GM19025 (cell line): ENCODE data around the gene TPRG1.

Experiments
- ATAC-seq: cut with Tn5 transposase; IDR thresholded peaks from one replicate; pipeline ENCODE4 v1.9.1; 2021; ENCODE audit warnings: mild to moderate bottlenecking, low read depth, moderate library complexity; ENCODE audit not compliant: unreplicated experiment

Gene TPRG1

DNA sequence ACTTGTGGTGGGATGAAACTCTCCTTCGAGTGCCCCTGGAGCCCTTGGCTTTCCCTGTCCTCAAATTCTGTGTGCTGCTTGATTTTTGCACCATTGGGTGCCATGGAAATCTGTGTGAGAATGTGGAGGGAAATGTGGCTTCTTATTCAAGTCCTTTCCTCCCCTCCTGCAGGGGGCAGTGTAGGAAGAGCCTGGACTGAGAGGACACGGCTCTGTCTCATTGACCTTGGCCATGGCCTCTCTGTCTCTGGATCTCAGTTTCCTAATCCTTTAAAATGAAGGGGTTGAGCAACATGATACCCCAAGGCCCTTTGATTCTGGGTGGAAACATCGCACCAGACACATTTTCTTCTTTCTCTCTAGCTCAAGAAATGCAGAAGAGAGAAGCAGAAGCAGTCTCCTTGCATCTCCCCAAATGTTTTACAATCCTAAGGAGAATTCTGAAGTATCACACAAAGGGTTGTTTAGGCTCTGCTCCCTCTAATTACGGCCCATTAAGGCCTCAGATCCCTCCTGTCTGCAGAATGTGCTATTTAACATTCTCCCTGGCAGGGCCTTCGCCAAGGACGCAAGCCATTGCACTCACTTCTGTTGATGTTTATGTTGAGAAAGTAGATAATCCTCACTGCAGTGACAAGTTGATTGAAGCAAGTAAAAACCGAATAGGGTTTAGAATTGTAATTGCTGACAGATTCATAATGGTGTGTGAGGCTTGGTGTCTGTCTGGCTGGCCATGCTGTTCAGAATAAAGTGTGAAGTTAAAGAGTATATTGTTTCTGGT is 169.1 kb downstream of the TPRG1 start:
- ATAC-seq = no peak

DNA sequence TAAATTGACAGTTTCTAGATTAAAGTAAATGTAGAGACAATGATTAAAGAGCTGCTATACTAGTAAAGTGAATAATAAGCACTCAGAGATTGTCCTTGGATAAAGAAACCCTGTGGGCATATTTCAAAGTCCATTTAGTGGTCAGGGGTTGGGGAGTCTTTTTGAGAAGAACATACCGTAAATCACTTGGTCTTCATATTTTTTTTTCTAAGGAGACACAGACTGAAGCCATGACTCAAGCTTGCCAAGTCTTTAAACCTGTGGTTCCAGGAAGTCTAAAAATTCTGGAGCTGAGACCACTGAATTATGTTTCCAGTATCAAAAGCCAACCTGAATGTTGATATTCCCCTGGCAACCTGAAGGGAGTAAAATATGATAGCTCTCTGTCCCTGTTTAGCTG is 171.0 kb downstream of the TPRG1 start:
- ATAC-seq = no peak

DNA sequence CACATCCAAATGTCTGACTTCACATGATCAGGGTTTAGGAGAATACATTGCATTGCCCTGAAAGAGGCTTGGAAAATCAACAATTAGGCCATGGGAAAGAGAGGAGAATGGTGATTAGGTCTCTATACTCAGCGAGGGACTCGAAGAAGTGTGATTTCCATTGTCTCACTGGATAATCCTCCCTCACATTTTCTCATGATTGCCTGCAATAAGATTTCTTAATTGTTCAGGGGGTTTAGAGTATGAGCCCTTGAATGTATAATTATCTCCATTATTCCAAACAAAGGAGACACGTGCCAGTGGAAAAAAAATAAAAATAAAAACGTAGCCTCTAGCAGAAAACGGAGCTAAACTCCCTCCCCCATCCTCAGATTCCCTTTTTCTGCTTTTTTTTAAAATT is 173.2 kb downstream of the TPRG1 start:
- no peak for ATAC-seq

DNA sequence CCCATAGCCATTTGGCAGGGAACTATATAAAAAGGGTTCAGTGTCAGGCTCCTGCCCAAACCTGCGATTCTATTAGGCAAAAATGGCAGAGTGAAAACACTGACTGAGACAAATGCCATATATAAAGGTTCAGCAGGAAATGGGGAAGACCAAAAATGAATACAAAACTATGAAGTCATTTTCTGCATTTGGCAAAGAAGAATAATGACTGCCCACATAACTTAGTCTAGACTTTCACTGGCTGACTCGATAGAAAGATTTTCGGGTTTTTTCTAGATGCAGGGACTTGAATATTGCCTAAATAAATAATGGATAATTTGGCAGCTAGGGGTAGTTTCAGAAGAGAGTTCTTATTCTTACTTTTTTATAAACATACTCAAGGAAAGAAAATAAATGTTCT is 178.0 kb downstream of the TPRG1 start:
- ATAC-seq = no peak

DNA sequence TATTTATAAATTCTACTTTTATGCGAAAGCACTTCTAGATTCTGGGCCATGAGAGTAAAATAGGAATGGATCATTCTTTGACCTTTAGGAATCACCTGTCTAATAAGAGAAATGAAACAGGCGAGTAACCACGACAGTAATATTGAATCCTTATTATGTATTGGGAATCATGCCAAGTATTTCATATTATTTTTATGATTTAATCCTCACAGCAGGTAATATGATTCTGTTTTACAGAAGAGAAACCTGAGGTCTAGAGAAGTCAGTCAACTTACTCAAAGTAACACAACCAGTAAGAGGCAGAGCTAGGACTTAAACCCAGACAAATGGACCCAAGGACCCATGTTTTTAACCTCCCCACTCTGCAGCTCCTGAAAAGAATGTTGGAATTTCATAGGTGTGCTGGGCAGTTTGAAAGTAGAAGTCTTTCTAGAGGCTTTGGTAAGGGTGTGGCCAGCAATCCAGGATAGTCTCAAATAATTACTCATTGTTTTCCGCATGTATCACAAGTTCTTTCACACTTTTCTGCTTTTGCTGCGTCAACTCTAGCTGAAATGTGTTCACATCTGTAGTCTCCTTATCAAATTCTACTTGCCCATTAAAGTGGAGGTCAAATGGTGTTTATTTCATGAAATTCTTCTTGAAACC is 181.7 kb downstream of the TPRG1 start:
- no peak for ATAC-seq

DNA sequence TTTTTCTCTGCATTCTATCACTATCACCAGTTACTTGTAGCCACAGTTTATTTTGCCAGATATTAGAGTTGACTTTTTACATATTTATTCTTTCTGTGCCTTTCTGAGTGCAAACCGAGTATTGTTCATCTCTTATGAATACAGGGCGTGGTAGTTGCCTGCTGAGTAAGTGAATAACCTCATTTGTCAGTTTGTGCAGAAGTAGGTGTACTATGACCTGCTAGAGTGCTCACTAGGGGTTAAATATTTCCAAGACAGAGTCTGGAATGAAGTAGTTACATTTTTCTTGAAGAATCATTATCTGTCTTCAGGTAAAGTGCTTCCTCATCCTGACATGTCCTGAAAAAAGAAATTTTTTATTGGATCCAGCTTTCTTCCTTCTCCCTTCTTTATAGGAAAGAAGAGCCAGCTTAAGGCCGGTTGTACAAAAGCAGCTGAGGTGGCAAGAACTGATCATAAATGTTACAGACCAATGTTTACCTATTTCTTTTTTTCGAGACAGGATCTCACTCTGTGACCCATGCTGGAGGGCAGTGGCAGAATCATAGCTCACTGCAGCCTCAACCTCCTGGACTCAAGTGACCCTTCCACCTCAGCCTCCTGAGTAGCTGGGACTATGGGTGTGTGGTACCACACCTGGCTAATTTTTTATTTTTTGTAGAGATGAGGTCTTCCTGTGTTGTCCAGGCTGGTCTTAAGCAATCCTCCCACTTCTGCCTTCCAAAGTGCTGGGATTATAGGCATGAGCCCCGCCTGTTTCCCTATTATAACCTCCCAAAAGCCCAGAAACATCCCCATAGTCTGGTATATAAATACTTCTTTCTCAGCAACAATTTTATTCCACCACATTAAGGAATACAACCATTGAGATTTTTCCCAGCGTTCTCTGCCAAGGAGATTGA is 182.5 kb downstream of the TPRG1 start:
- no peak for ATAC-seq

DNA sequence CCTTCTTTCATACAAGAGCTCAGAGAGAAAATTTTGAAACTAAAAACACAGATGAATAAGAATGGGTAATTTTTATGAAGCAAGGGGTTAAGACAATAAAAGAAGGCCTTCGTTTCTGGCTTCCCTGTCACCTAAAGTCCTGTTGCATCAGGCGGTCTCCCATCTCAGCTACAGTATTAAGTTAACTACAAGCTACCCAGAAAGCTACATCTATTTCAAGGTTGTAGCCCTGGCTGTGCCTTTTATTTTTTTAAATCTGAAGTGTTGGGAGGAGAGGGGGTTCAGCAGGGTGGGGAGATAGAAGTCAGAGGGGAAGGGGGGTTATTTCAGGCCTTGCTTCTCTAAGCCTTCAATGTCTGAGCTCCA is 183.3 kb downstream of the TPRG1 start:
- ATAC-seq = no peak

DNA sequence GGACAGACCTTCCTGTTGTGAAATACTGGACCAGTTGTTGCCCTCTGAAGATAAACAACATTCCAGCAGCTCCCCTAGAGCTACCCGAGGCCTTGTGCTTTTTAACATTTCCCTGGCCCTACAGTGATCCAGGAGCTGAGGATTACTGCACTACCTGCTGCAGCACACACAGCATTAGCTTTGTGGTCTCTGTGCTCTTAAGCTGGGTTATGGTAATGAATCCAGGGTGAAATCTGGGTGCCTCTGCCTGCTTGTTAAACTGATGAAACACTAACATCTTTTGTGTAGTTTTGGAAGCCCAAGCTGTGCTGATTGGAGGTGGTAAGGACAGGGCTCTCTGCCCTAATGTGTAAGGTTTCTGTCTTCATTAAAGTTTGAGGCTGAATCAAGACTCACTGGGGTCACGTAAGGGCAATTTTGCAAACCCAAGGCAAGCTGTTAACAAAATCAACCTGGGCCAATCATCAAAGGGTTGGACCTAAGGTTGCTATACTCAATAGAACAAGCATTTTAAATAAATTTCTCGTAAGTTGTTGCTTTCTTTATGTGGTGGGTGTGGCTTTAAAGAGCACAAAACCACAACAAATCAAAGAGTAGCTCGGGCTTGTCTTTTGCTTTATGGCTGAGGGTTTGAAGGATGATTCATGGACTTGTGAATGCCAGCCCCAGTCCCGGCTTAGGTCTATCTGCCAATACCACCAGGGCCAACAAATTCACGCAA is 183.9 kb downstream of the TPRG1 start:
- ATAC-seq = no peak

DNA sequence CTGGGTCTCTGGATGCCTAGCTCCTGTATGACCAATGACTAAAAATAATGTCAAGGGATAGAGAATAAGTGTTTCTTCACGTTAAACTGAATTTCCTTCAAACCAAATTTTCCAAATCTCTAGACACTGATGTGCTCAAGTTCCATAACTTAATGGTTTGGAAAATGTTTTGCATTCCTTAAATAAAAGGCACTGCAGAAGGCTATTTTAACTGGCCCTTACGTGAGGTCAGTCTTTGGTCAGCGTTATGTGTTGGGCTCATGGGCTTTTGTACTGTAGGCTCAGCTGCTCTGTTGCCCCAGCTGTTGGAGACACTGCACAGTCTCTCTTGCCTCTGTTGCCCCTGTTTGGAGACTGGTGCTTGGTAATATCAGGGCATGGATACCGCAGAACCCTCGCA is 188.5 kb downstream of the TPRG1 start:
- no peak for ATAC-seq

DNA sequence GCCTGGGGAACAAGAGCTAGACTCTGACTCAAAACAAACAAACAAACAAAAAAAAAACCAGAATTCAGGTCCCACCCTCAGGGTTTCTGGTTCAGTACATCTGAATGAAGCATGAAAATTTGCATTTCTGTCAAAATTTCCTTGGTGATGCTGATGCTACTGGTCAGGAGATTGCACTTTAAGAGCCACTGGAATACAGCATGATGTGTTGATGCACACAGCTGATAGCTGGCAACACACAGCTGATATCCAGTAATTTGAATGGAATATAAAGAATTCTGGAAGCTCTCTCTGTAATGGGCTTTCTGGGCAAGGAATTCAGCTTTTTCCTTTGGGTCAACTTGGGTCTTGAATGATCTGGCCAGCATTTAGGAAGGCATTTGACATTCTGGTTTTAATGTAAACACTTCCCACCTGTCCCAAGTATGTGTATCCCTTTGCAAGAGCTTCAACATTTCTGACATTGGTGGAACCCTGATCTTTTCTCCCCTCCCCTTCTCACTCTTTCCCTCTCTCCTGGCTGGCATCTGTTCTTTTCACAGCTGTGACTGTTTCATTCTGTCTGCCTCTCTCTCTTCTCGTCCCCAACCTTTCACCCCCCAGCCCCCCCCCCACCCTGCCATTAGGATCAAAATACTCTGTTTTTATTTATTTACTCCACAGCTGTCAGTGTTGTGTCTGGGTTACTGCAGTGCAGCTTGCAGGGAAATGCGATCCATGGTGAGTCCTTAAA is 189.5 kb downstream of the TPRG1 start:
- no peak for ATAC-seq

DNA sequence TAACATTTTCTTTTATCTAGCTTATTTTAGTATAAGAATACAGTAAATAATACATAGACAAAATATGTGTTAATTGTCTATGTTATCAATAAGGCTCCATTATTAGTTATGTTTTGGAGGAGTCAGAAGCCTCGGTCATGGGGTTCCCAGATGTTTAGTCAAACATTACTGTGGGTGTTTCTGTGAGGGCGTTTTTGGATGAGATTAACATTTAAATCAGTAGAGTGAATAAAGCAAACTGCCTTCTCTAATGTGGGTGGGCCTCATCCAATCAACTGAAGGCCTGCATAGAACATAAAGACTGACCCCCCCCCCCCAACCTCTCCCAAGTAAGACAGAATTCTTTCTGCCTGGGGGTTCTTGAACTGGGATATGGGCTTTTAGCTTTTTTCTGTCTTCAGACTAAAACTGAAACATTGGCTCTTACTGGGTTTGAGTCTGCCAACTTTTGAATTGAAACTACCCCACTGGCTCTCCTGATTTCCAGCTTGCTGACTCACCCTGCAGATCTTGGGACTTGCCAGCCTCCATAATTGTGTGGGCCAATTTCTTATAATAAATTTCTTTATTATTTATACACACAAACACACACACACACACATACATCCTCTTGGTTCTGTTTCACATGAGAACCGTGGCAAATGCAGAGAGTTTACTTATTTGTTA is 192.0 kb downstream of the TPRG1 start:
- ATAC-seq = no peak

DNA sequence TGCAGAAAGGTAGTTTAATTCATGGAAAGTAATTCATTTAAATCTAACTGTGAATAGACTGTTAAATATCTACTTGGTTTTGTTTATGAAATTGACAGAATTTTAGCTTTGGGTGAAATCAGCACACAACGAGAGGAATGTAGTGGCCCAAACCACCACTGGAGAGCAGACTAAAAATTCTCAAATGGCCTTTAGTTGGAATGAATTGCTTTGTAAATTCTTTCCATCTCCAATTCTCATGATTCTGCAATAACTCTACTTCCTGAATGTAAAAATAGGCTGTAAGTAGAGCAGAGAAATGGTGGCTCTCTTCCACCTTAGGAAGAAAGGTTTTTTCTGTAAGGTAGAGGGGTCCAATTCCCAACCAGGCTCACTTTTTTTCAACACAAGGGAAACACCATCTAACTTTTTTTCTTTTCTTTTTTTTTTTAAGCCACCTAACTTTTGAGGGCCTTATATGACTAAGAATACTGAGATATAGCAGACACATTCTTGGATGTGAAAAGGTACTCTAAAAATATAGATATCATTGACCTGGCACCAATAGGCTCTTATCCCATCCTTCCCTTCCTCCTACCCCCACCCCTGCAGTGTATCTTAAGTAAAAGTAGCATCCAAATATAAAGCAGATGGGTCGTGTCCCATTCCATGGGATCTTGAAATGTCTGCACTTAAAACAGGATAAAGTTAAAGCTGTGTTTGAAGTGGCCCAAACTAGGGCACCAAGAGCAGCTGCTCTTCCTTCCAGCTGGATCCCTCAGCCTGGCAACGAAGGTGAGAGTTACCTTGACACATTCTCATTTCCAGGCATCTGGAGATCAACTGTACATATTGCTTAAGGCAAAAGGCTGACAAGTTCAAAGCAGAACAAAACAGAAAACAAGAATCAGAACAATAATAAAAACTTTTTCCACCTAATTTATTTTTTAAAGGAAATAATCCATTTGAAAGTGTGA is 194.1 kb downstream of the TPRG1 start:
- no peak for ATAC-seq

DNA sequence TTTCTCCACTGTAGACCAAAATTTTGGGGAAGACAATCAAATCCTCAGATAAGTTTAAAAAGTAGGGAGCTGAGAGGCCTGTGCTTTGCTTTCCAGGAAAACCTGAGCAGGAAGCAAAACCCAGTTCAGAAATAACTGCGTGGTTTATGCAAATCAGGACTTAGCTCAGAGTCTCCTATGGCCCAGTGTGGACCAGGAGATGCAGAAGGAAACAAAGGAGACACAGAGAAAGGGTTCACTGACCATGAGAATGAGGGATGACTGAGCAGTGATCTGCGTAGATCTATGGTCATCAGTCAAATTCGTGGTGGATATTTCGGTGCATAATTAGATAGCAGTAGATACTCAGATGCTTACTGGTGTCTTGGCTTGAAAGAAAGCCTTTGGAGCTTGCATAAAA is 196.6 kb downstream of the TPRG1 start:
- no peak for ATAC-seq

DNA sequence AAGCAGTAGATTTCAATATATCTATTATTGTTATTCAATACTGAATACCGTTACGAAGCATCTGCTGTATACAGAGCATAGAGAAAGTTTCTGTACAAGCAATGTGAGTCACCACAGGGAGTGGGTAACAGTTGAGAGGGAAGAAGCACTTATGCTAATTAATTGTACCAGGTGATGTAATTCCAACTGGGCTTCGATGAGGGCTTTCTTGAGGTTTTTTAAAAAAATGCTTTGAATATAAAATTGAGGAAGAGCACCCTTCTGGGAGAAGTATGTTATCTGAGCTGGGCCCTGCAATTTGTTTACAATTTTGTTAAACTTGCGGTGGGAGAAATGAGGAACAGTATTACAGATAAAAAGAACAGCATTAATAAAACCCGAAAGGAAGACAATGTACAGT is 197.9 kb downstream of the TPRG1 start:
- ATAC-seq = no peak

DNA sequence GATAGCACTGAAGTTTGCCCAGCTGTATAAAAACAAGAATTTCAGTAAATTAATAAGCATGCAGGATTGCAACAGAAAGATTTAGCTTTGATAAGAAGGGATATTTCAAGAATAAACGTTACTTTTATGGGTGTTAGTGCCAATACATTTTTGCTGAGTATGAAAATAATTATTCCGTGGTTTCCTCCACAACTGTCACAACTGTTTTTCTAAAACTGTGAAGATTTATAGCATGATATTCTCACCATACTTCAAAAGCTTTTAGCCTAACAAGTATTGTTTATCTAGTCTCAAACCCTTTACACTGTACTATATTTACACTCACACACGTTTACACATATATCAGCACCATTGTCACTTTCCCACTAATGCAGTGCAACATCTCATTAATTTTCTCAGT is 200.5 kb downstream of the TPRG1 start:
- no peak for ATAC-seq
